Astrocyte of the hippocampus (primary cell): ENCODE results near the gene RBM17.
A peak's percentile ranks its signal among the peaks of the same experiment; 100 is the strongest.
"Not testable (repeated sequence)": the region's sequence is repeated elsewhere in the genome, so short reads cannot be mapped to it uniquely, and the experiment has no call there.

ENCODE experiments used
- DNase-seq: peaks from one replicate; pipeline ENCODE4 v3.0.0; 2011; ENCODE audit warnings: low read depth, low spot score

Gene RBM17

GRCh38 chr10:6088721-6089333 is at the start of gene RBM17:
TSS of gene RBM17 (plus strand) at chr10:6089034. CDS start at chr10:6097066, 8,032 bp downstream.
- DNase-seq = peak; percentile 99

- no peak for DNase-seq
Measured at GRCh38 chr10:6039711-6040110, 49.1 kb upstream of the RBM17 start.

- no peak for DNase-seq
Measured at GRCh38 chr10:6040205-6040604, 48.6 kb upstream of the RBM17 start.

GRCh38 chr10:6043377-6043776 is 45.5 kb upstream of the RBM17 start:
- DNase-seq = not testable (repeated sequence)

GRCh38 chr10:6044060-6044459 is 44.8 kb upstream of the RBM17 start:
- DNase-seq = no peak

GRCh38 chr10:6044751-6045313 is 44.0 kb upstream of the RBM17 start:
- no peak for DNase-seq

GRCh38 chr10:6045314-6045848 is 43.5 kb upstream of the RBM17 start:
- DNase-seq = no peak

GRCh38 chr10:6045878-6046772 is 42.7 kb upstream of the RBM17 start:
- DNase-seq = no peak

GRCh38 chr10:6046773-6047611 is 41.8 kb upstream of the RBM17 start:
- no peak for DNase-seq

- no peak for DNase-seq
Measured at GRCh38 chr10:6047847-6048246, 41.0 kb upstream of the RBM17 start.

GRCh38 chr10:6048281-6049030 is 40.4 kb upstream of the RBM17 start:
- DNase-seq = no peak

GRCh38 chr10:6049031-6049400 is 39.8 kb upstream of the RBM17 start:
- DNase-seq = no peak

- peak; percentile 32 for DNase-seq
Measured at GRCh38 chr10:6050801-6051445, 37.9 kb upstream of the RBM17 start.

- no peak for DNase-seq
Measured at GRCh38 chr10:6052247-6053221, 36.3 kb upstream of the RBM17 start.

GRCh38 chr10:6053303-6053702 is 35.5 kb upstream of the RBM17 start:
- no peak for DNase-seq

GRCh38 chr10:6053816-6054631 is 34.8 kb upstream of the RBM17 start:
- no peak for DNase-seq

GRCh38 chr10:6054884-6055283 is 34.0 kb upstream of the RBM17 start:
- no peak for DNase-seq

GRCh38 chr10:6055929-6056328 is 32.9 kb upstream of the RBM17 start:
- no peak for DNase-seq
